DOHH2 (cell line): ENCODE measurements around the gene DIDO1.

Source experiments
- CTCF ChIP-seq: fragments of 200-600 bp; sonication (generic); IDR thresholded peaks from one replicate; pipeline ENCODE4 v1.5.1; 2014; ENCODE audit warnings: antibody characterized with exemption, mild to moderate bottlenecking, low read depth, low read length; ENCODE audit not compliant: poor library complexity, severe bottlenecking
- EZH2phosphoT487 ChIP-seq: fragments of 200-600 bp; sonication (generic); IDR thresholded peaks from 2 replicates; pipeline ENCODE4 v1.6.1; 2017; ENCODE audit warnings: borderline replicate concordance, mild to moderate bottlenecking, antibody characterized with exemption, low read length, moderate library complexity, mixed read lengths

GRCh38 chr20:62854121-62854520 lies 72.2 kb downstream of the DIDO1 start:
- no peak for TF ChIP-seq CTCF
- TF ChIP-seq EZH2phosphoT487 = no peak
